Trophoblast cell (in vitro differentiated cells and primary cell): ENCODE results near the gene IGSF9.

ENCODE experiments used
- DNase-seq, 2 donors: peaks; one replicate each; pipeline ENCODE4 v3.0.0-alpha.2; 2016
- H2AFZ ChIP-seq: 2 replicates; pipeline ENCODE4 v1.6.1; 2013; ENCODE audit warnings: low read length, moderate library complexity, mild to moderate bottlenecking; ENCODE audit not compliant: insufficient read depth, poor library complexity
- H2AK5ac ChIP-seq: 2 replicates; pipeline ENCODE4 v1.6.1; 2013; ENCODE audit warnings: mild to moderate bottlenecking, low read length
- H2BK120ac ChIP-seq: 2 replicates; pipeline ENCODE4 v1.6.1; 2013; ENCODE audit warnings: low read length, mild to moderate bottlenecking, moderate library complexity; ENCODE audit not compliant: insufficient read depth, poor library complexity
- H2BK12ac ChIP-seq: 2 replicates; pipeline ENCODE4 v1.6.1; 2013; ENCODE audit warnings: mild to moderate bottlenecking, low read length, moderate library complexity
- H2BK5ac ChIP-seq: 2 replicates; pipeline ENCODE4 v1.6.1; 2013; ENCODE audit warnings: low read length, low read depth, moderate library complexity, mild to moderate bottlenecking; ENCODE audit not compliant: poor library complexity
- H3K14ac ChIP-seq: 2 replicates; pipeline ENCODE4 v1.6.1; 2013; ENCODE audit warnings: mild to moderate bottlenecking, low read length
- H3K18ac ChIP-seq: 2 replicates; pipeline ENCODE4 v1.6.1; 2013; ENCODE audit warnings: mild to moderate bottlenecking, low read length
- H3K23ac ChIP-seq: 2 replicates; pipeline ENCODE4 v1.6.1; 2013; ENCODE audit warnings: low read length
- H3K27ac ChIP-seq: 2 replicates; pipeline ENCODE4 v1.5.1; 2013; ENCODE audit warnings: low read depth, mild to moderate bottlenecking, inconsistent platforms, low read length, moderate library complexity
- H3K27me3 ChIP-seq: 2 replicates; pipeline ENCODE4 v1.6.1; 2013; ENCODE audit warnings: inconsistent platforms, mild to moderate bottlenecking, low read length, moderate library complexity; ENCODE audit not compliant: insufficient read depth
- H3K36me3 ChIP-seq, 2 experiments: 1 replicate in 1 of 2; 2 replicates in 1 of 2; pipeline ENCODE4 v1.6.1; 2013; ENCODE audit warnings: low read length in 2 of 2, mild to moderate bottlenecking in 2 of 2, moderate library complexity in 1 of 2; ENCODE audit not compliant: insufficient read depth in 2 of 2, control insufficient read depth in 1 of 2
- H3K4ac ChIP-seq: 2 replicates; pipeline ENCODE4 v1.6.1; 2013; ENCODE audit warnings: low read depth, mild to moderate bottlenecking, low read length, moderate library complexity
- H3K4me1 ChIP-seq, 2 experiments: 1 replicate in 1 of 2; 2 replicates in 1 of 2; pipeline ENCODE4 v1.6.1; 2013; ENCODE audit warnings: low read length in 2 of 2, mild to moderate bottlenecking in 2 of 2, moderate library complexity in 1 of 2; ENCODE audit not compliant: insufficient read depth in 2 of 2, control insufficient read depth in 1 of 2
- H3K4me2 ChIP-seq: 2 replicates; pipeline ENCODE4 v1.6.1; 2013; ENCODE audit warnings: inconsistent platforms, mild to moderate bottlenecking, low read length, moderate library complexity
- H3K4me3 ChIP-seq: 2 replicates; pipeline ENCODE4 v1.5.1; 2013; ENCODE audit warnings: mild to moderate bottlenecking, low read depth, low read length, inconsistent platforms
- H3K79me1 ChIP-seq: one replicate; pipeline ENCODE4 v1.6.1; 2013; ENCODE audit warnings: low read length
- H3K79me2 ChIP-seq: 2 replicates; pipeline ENCODE4 v1.6.1; 2013; ENCODE audit warnings: low read length, mild to moderate bottlenecking; ENCODE audit not compliant: control insufficient read depth, insufficient read depth, poor library complexity
- H3K9ac ChIP-seq: 2 replicates; pipeline ENCODE4 v1.6.1; 2013; ENCODE audit warnings: mild to moderate bottlenecking, low read length
- H3K9me3 ChIP-seq: 2 replicates; pipeline ENCODE4 v1.6.1; 2013; ENCODE audit warnings: low read depth, mild to moderate bottlenecking, control low read depth, inconsistent platforms, low read length; ENCODE audit not compliant: insufficient read depth
- H4K12ac ChIP-seq: 2 replicates; pipeline ENCODE4 v1.6.1; 2013; ENCODE audit warnings: low read depth, mild to moderate bottlenecking, low read length, moderate library complexity
- H4K8ac ChIP-seq: 2 replicates; pipeline ENCODE4 v1.6.1; 2013; ENCODE audit warnings: low read depth, mild to moderate bottlenecking, low read length, moderate library complexity
- H4K91ac ChIP-seq: one replicate; pipeline ENCODE4 v1.6.1; 2013; ENCODE audit warnings: low read depth, mild to moderate bottlenecking, low read length, moderate library complexity
- WGBS: extraction: QIAGEN DNeasy Blood & Tissue Kit; methylation state at CpG from one replicate; pipeline ENCODE4 v1.1.7; 2013; ENCODE audit warnings: missing lambda C conversion rate; ENCODE audit not compliant: insufficient read length, insufficient coverage; ENCODE audit errors: extremely low coverage; 5-methylcytosine and 5-hydroxymethylcytosine counted together

The IGSF9 gene

DNA sequence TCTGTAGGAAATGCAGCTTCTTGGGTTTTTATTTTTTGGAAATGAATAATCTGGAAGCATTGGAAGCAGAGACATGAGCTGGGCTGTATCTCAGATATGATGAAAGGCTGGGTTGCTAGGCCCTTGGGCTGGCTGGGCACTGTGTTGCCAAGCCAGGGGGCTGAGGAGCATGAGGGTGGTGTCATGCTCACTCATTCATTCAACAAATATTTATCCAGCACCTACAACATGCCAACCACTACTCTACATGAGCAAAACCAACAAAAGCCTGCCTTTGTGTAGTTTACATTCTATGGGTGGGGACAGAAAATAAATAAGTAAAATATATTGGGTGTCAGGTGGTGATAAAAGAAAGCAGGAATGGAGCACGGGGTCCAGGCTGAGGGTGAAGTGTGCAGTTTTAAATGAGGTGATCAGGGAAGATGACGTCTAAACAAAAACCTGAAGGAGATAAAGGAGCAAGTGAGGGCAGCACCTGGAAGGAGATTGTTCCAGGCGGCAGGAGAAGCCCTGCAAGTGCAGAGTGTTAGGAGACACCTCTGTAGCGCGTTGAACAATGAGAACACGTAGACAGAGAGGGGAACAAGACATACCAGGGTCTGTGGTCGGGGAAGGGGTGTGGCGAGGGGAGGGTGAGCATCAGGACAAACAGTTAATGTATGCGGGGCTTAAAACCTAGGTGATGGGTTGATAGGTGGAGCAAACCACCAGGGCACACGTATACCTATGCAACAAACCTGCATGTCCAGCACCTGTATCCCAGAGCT lies 31.0 kb downstream of the IGSF9 start:
- no peak overlapping the region for H3K27ac ChIP-seq
- no peaks in the 10 kb centered on the region for H3K79me2 ChIP-seq
- no peak overlapping the region for H4K8ac ChIP-seq
- H2AFZ ChIP-seq, result no peak overlapping the region
- peak overlapping the region; percentile 22 for H2AK5ac ChIP-seq
- DNase-seq, result peak; percentile 80 to 87
- peaks cover 30% of the 10 kb centered on the region for H3K79me1 ChIP-seq
- H3K27me3 ChIP-seq, result no peaks in the 10 kb centered on the region
- no peak overlapping the region for H4K12ac ChIP-seq
- H3K4ac ChIP-seq, result no peak overlapping the region
- H3K18ac ChIP-seq, result no peak overlapping the region
- H2BK120ac ChIP-seq, result no peak overlapping the region
- peaks cover 2% of the 10 kb centered on the region for H3K9me3 ChIP-seq
- no peak overlapping the region for H3K9ac ChIP-seq
- no peak overlapping the region for H3K23ac ChIP-seq
- no CpG with 5 or more reads among the region's 10 CpGs for WGBS
- peak overlapping the region; percentile 47 for H4K91ac ChIP-seq
- H2BK12ac ChIP-seq, result no peak overlapping the region
- H3K4me3 ChIP-seq, result no peak overlapping the region
- H3K14ac ChIP-seq, result no peak overlapping the region
- H3K4me2 ChIP-seq, result no peak overlapping the region
- peaks cover 41 to 61% of the 10 kb centered on the region in 2 experiments for H3K4me1 ChIP-seq
- H3K36me3 ChIP-seq, result peaks cover 21 to 22% of the 10 kb centered on the region in 2 experiments
- no peak overlapping the region for H2BK5ac ChIP-seq

DNA sequence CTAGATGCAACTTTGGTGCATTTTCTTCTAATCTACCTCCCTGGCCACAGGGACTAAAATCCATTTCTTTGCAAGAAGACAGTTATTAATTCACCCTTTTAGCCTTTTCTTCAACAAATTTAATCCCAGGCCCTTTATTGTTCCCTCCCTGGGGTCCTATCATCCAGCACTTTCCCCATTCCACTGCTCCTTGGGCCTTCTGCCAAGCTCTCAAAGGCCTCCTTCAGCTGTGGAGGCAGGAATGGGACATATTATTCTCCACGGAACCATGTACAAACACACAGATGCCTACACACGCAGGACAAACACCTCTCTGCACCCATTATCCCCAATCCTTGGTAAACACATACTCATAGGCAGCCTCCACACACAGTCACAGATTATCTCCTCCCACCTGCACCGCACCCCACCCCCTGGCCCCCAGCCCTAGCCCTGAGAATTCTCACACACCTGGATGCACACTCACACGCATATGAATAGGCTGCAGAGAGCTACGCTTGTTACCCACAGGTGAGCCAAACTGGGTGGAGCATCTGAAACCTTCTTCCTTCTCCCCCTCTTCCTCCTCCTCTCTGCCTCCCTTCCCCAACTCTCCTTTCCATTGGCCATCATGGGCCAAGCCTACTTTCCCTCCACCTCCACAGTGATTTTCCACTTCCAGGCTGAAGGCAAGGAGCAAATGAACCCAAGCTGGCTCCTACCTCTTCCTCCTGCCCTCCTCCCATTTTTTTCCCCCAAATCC lies 31.8 kb downstream of the IGSF9 start:
- H4K8ac ChIP-seq, result no peak overlapping the region
- H4K12ac ChIP-seq, result no peak overlapping the region
- H3K18ac ChIP-seq, result no peak overlapping the region
- no peak overlapping the region for H2BK5ac ChIP-seq
- H3K4me2 ChIP-seq, result no peak overlapping the region
- no peaks in the 10 kb centered on the region for H3K27me3 ChIP-seq
- H3K14ac ChIP-seq, result no peak overlapping the region
- H2AFZ ChIP-seq, result no peak overlapping the region
- WGBS, result no CpG with 5 or more reads among the region's 5 CpGs
- no peak overlapping the region for H3K9ac ChIP-seq
- peaks cover 13 to 14% of the 10 kb centered on the region in 2 experiments for H3K36me3 ChIP-seq
- no peaks in the 10 kb centered on the region for H3K79me2 ChIP-seq
- no peak overlapping the region for H3K23ac ChIP-seq
- no peak overlapping the region for H4K91ac ChIP-seq
- H3K79me1 ChIP-seq, result peaks cover 37% of the 10 kb centered on the region
- H3K4me1 ChIP-seq, result peaks cover 49 to 69% of the 10 kb centered on the region in 2 experiments
- no peak overlapping the region for H2AK5ac ChIP-seq
- no peak for DNase-seq
- no peak overlapping the region for H3K4ac ChIP-seq
- H3K9me3 ChIP-seq, result peaks cover 2% of the 10 kb centered on the region
- H3K4me3 ChIP-seq, result no peak overlapping the region
- no peak overlapping the region for H2BK120ac ChIP-seq
- H2BK12ac ChIP-seq, result peak overlapping the region; percentile 12
- no peak overlapping the region for H3K27ac ChIP-seq

DNA sequence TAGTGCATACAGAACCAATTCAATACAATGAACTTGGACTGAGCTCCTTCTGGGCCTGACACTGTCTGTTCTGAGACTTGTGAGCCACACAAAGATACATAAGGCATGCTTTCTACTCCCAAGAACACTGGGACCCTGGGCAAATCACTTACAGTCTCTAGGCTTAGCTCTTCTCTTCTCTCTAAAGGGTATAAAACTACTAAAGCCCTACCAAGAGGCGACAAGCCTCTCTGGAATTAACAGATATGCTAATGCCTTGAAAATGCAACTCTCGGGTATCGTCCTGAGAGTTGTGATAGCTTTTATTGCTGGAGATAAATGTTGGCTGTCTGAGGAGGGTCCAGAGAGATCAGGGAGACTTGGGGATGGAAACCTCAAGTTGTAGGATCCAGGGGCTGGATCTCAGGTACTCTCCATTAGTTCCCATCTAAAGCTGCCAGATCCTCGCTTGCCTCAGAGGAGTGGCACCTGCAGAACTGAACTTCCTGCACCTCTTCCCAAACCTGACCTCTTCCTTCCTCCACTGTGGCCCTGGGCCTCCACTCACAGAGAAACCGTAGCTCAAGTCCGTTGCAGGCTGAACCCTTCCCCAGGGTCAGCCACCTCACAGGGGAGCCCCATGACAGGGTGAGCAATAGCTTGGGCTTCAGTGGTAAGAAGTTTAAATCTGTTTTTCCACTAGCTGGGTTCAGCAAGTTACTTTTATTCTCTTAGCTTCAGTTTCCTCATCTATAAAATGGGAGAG lies 33.9 kb downstream of the IGSF9 start:
- H4K91ac ChIP-seq, result peak overlapping the region; percentile 73
- no peaks in the 10 kb centered on the region for H3K27me3 ChIP-seq
- peaks cover 50 to 71% of the 10 kb centered on the region in 2 experiments for H3K4me1 ChIP-seq
- peak overlapping the region; percentile 83 for H2BK5ac ChIP-seq
- H2BK120ac ChIP-seq, result peak overlapping the region; percentile 95
- H4K12ac ChIP-seq, result no peak overlapping the region
- no peak for DNase-seq
- H3K4me3 ChIP-seq, result no peak overlapping the region
- H2AK5ac ChIP-seq, result peak overlapping the region; percentile 99
- H3K79me1 ChIP-seq, result peaks cover 50% of the 10 kb centered on the region
- H3K27ac ChIP-seq, result peak overlapping the region; percentile 88
- no peak overlapping the region for H4K8ac ChIP-seq
- WGBS, result no CpG with 5 or more reads among the region's 6 CpGs
- H3K23ac ChIP-seq, result no peak overlapping the region
- no peak overlapping the region for H3K9ac ChIP-seq
- H3K4me2 ChIP-seq, result peak overlapping the region; percentile 11
- peak overlapping the region; percentile 66 for H3K4ac ChIP-seq
- peak overlapping the region; percentile 97 for H2BK12ac ChIP-seq
- H3K9me3 ChIP-seq, result no peaks in the 10 kb centered on the region
- peaks cover 0 to 2% of the 10 kb centered on the region in 2 experiments for H3K36me3 ChIP-seq
- peak overlapping the region; percentile 57 for H3K18ac ChIP-seq
- H3K79me2 ChIP-seq, result peaks cover 6% of the 10 kb centered on the region
- H2AFZ ChIP-seq, result no peak overlapping the region
- H3K14ac ChIP-seq, result peak overlapping the region; percentile 77
